WTC11 (cell line): ENCODE results near the gene INTS12. TPM values are rescaled to one million over a fixed set of nuclear protein-coding genes. Genes with fewer than 3 reads are reported as not detected.

ENCODE experiments used
- ATAC-seq: fragments of 200-7000 bp; cut with Tn5 transposase; 2 replicates; pipeline ENCODE4 v1.10.0; 2021; ENCODE audit warnings: mild to moderate bottlenecking, moderate library complexity
- CTCF ChIA-PET: fragments of 300-600 bp; sonication (Branson Sonifier 250); formaldehyde crosslinking; loops from one replicate; lab custom pipeline; 2021; ENCODE audit warnings: antibody characterized with exemption; lab: Charles Lee
- POLR2A ChIA-PET: fragments of 350-600 bp; sonication (Branson Sonifier 250); formaldehyde crosslinking; loops from one replicate; lab custom pipeline; 2021; ENCODE audit warnings: antibody characterized with exemption; lab: Charles Lee
- DNase-seq: peaks from one replicate; pipeline ENCODE4 v3.0.0; 2021; ENCODE audit warnings: low spot score
- H3K27ac Mint-ChIP-seq: 2 replicates; pipeline ENCODE4 v1.8.0; 2021; ENCODE audit warnings: mixed read lengths
- H3K27me3 Mint-ChIP-seq: 2 replicates; pipeline ENCODE4 v1.8.0; 2021; ENCODE audit warnings: low read depth, mild to moderate bottlenecking, moderate library complexity, mixed read lengths
- H3K36me3 Mint-ChIP-seq: 2 replicates; pipeline ENCODE4 v1.8.0; 2021; ENCODE audit warnings: mixed read lengths
- H3K4me1 Mint-ChIP-seq: 2 replicates; pipeline ENCODE4 v1.8.0; 2022; ENCODE audit warnings: mixed read lengths
- H3K4me3 Mint-ChIP-seq: 2 replicates; pipeline ENCODE4 v1.8.0; 2021; ENCODE audit warnings: mild to moderate bottlenecking, moderate library complexity, mixed read lengths
- H3K9me3 Mint-ChIP-seq: 2 replicates; pipeline ENCODE4 v1.8.0; 2021; ENCODE audit warnings: mixed read lengths
- CBFB ChIP-seq: sonication (generic); formaldehyde crosslinking; IDR thresholded peaks from 2 replicates; pipeline ENCODE4 v1.8.1; 2022; ENCODE audit warnings: mild to moderate bottlenecking, low read depth, missing genetic modification reagents
- FOXJ3 ChIP-seq: sonication (generic); formaldehyde crosslinking; IDR thresholded peaks from 2 replicates; pipeline ENCODE4 v1.9.0; 2021; ENCODE audit warnings: missing genetic modification reagents, mild to moderate bottlenecking, borderline replicate concordance
- JUN ChIP-seq: sonication (generic); formaldehyde crosslinking; IDR thresholded peaks from 2 replicates; pipeline ENCODE4 v1.8.0; 2023; ENCODE audit warnings: mild to moderate bottlenecking, missing genetic modification reagents
- MXD4 ChIP-seq: fragments of 250-450 bp; sonication (Bioruptor Pico); IDR thresholded peaks from 2 replicates; pipeline ENCODE4 v1.8.0; 2021; ENCODE audit warnings: mild to moderate bottlenecking, moderate library complexity, borderline replicate concordance
- MYBL2 ChIP-seq: sonication (generic); formaldehyde crosslinking; IDR thresholded peaks from 2 replicates; pipeline ENCODE4 v1.8.1; 2023; ENCODE audit warnings: mild to moderate bottlenecking, moderate library complexity, missing genetic modification reagents
- NFATC4 ChIP-seq: fragments of 250-450 bp; sonication (Bioruptor Pico); IDR thresholded peaks from 2 replicates; pipeline ENCODE4 v1.9.0; 2021; ENCODE audit warnings: mild to moderate bottlenecking
- OVOL2 ChIP-seq: fragments of 250-450 bp; sonication (Bioruptor Pico); IDR thresholded peaks from 2 replicates; pipeline ENCODE4 v1.9.0; 2021; ENCODE audit warnings: mild to moderate bottlenecking, borderline replicate concordance
- TP53 ChIP-seq: sonication (generic); formaldehyde crosslinking; IDR thresholded peaks from 2 replicates; pipeline ENCODE4 v1.8.1; 2023; ENCODE audit warnings: mild to moderate bottlenecking, missing genetic modification reagents
- ZNF219 ChIP-seq: sonication (generic); formaldehyde crosslinking; IDR thresholded peaks from 2 replicates; pipeline ENCODE4 v1.8.0; 2023; ENCODE audit warnings: missing genetic modification reagents, mild to moderate bottlenecking, borderline replicate concordance
- ZNF263 ChIP-seq: sonication (generic); formaldehyde crosslinking; IDR thresholded peaks from 2 replicates; pipeline ENCODE4 v1.8.1; 2022; ENCODE audit warnings: low read depth, mild to moderate bottlenecking, moderate library complexity, missing genetic modification reagents
- ZNF281 ChIP-seq: sonication (generic); formaldehyde crosslinking; IDR thresholded peaks from 2 replicates; pipeline ENCODE4 v1.8.0; 2023; ENCODE audit warnings: mild to moderate bottlenecking, missing genetic modification reagents
- total RNA-seq: library from RNA; stranded (reverse); gene quantifications from 3 replicates; pipeline ENCODE4 v1.2.3, GENCODE V29; 2021
- TF ChIP-seq, protein P1 (sequence below): fragments of 250-450 bp; sonication (Bioruptor Pico); IDR thresholded peaks from 2 replicates; pipeline ENCODE4 v2.1.2; 2022; ENCODE audit warnings: mild to moderate bottlenecking, moderate library complexity
- TF ChIP-seq, protein P2 (sequence below): sonication (generic); formaldehyde crosslinking; IDR thresholded peaks from 2 replicates; pipeline ENCODE4 v1.8.0; 2022; ENCODE audit warnings: missing genetic modification reagents
- TF ChIP-seq, protein P3 (sequence below): sonication (generic); formaldehyde crosslinking; IDR thresholded peaks from 2 replicates; pipeline ENCODE4 v1.8.1; 2022; ENCODE audit warnings: mild to moderate bottlenecking, missing genetic modification reagents, moderate library complexity, borderline replicate concordance
- TF ChIP-seq, protein P4 (sequence below): sonication (generic); formaldehyde crosslinking; IDR thresholded peaks from 2 replicates; pipeline ENCODE4 v1.8.0; 2022; ENCODE audit warnings: mild to moderate bottlenecking, missing genetic modification reagents

INTS12 gene
- total RNA-seq, 1 experiment from 2014 or later, result 10.0 TPM

DNA sequence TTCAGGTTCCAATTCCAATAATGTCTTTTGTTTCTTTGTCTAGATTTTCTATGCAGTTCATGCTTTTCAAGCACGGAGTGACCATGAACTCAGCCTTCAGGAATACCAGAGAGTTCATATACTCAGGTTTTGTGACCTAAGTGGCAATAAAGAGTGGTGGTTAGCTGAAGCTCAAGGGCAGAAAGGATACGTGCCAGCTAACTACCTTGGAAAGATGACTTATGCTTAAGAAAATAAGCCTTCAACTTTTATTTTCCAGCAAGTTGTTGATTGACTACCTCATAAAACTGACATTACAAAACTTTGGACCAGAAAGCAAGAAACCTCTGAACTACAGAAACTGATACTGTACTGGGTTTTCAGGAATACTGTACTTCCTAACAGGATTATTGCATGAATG is 30.8 kb downstream of the INTS12 start:
- TF ChIP-seq FOXJ3 (CRISPR knock-in tag), result no peak
- no peak for TF ChIP-seq CBFB (CRISPR knock-in tag)
- TF ChIP-seq TP53 (CRISPR knock-in tag), result no peak
- no peak for TF ChIP-seq JUN (CRISPR knock-in tag)
- no peak for TF ChIP-seq ZNF281 (CRISPR knock-in tag)
- DNase-seq, result no peak
- no peak overlapping the region for H3K4me3 Mint-ChIP-seq
- ChIA-PET POLR2A (no interaction called here), CTCF (no interaction called here)
- no peaks in the 10 kb centered on the region for H3K36me3 Mint-ChIP-seq
- no peaks in the 10 kb centered on the region for H3K9me3 Mint-ChIP-seq
- no peak for ATAC-seq
- peaks cover 15% of the 10 kb centered on the region for H3K4me1 Mint-ChIP-seq
- no peaks in the 10 kb centered on the region for H3K27me3 Mint-ChIP-seq
- H3K27ac Mint-ChIP-seq, result no peak overlapping the region

DNA sequence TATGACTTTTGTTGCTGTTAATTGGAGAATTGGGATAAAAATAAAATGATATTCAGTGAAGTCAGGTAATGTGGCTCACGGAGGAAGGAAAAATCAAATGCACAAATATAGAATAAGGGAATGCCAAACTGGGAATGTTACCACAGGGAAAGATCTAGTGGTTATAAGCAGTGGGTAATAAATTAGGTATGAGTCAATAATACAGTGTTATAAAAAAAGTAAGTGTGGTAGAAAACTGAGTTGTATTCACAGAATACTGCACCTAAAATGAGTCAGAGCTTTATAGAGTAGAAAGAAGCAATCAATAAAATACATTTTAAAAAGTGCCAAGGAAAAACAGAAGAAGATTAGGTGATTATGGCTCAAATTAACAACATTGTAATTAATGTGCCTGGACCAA is 34.5 kb downstream of the INTS12 start:
- ChIA-PET POLR2A (no interaction called here), CTCF (no interaction called here)
- Mint-ChIP-seq H3K27me3 (no peaks in the 10 kb centered on the region), H3K27ac (no peak overlapping the region), H3K9me3 (no peaks in the 10 kb centered on the region), H3K36me3 (no peaks in the 10 kb centered on the region), H3K4me3 (no peak overlapping the region), H3K4me1 (peaks cover 12% of the 10 kb centered on the region)
- TF ChIP-seq OVOL2 (no peak), MYBL2 (CRISPR knock-in tag) (no peak), NFATC4 (CRISPR knock-in tag) (no peak), ZNF219 (no peak), MXD4 (CRISPR knock-in tag) (no peak), ZNF263 (no peak)
- TF ChIP-seq, protein P1, sequence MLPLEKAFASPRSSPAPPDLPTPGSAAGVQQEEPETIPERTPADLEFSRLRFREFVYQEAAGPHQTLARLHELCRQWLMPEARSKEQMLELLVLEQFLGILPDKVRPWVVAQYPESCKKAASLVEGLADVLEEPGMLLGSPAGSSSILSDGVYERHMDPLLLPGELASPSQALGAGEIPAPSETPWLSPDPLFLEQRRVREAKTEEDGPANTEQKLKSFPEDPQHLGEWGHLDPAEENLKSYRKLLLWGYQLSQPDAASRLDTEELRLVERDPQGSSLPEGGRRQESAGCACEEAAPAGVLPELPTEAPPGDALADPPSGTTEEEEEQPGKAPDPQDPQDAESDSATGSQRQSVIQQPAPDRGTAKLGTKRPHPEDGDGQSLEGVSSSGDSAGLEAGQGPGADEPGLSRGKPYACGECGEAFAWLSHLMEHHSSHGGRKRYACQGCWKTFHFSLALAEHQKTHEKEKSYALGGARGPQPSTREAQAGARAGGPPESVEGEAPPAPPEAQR (CRISPR knock-in tag), result no peak
- TF ChIP-seq, protein P2, sequence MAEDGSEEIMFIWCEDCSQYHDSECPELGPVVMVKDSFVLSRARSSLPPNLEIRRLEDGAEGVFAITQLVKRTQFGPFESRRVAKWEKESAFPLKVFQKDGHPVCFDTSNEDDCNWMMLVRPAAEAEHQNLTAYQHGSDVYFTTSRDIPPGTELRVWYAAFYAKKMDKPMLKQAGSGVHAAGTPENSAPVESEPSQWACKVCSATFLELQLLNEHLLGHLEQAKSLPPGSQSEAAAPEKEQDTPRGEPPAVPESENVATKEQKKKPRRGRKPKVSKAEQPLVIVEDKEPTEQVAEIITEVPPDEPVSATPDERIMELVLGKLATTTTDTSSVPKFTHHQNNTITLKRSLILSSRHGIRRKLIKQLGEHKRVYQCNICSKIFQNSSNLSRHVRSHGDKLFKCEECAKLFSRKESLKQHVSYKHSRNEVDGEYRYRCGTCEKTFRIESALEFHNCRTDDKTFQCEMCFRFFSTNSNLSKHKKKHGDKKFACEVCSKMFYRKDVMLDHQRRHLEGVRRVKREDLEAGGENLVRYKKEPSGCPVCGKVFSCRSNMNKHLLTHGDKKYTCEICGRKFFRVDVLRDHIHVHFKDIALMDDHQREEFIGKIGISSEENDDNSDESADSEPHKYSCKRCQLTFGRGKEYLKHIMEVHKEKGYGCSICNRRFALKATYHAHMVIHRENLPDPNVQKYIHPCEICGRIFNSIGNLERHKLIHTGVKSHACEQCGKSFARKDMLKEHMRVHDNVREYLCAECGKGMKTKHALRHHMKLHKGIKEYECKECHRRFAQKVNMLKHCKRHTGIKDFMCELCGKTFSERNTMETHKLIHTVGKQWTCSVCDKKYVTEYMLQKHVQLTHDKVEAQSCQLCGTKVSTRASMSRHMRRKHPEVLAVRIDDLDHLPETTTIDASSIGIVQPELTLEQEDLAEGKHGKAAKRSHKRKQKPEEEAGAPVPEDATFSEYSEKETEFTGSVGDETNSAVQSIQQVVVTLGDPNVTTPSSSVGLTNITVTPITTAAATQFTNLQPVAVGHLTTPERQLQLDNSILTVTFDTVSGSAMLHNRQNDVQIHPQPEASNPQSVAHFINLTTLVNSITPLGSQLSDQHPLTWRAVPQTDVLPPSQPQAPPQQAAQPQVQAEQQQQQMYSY, result no peak
- TF ChIP-seq, protein P3, sequence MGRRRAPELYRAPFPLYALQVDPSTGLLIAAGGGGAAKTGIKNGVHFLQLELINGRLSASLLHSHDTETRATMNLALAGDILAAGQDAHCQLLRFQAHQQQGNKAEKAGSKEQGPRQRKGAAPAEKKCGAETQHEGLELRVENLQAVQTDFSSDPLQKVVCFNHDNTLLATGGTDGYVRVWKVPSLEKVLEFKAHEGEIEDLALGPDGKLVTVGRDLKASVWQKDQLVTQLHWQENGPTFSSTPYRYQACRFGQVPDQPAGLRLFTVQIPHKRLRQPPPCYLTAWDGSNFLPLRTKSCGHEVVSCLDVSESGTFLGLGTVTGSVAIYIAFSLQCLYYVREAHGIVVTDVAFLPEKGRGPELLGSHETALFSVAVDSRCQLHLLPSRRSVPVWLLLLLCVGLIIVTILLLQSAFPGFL (CRISPR knock-in tag), result no peak
- DNase-seq (no peak), ATAC-seq (no peak)

- no peaks in the 10 kb centered on the region for H3K9me3 Mint-ChIP-seq
- no peaks in the 10 kb centered on the region for H3K4me1 Mint-ChIP-seq
- H3K36me3 Mint-ChIP-seq, result no peaks in the 10 kb centered on the region
- CTCF ChIA-PET, result no interaction called here
- no peak for ATAC-seq
- no peak for DNase-seq
- TF ChIP-seq, protein P4, sequence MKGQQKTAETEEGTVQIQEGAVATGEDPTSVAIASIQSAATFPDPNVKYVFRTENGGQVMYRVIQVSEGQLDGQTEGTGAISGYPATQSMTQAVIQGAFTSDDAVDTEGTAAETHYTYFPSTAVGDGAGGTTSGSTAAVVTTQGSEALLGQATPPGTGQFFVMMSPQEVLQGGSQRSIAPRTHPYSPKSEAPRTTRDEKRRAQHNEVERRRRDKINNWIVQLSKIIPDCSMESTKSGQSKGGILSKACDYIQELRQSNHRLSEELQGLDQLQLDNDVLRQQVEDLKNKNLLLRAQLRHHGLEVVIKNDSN (CRISPR knock-in tag), result no peak
- TF ChIP-seq, all 79 proteins: peak for 0
- H3K27me3 Mint-ChIP-seq, result no peaks in the 10 kb centered on the region
- H3K27ac Mint-ChIP-seq, result no peak overlapping the region
- H3K4me3 Mint-ChIP-seq, result no peak overlapping the region
- POLR2A ChIA-PET, result no interaction called here
Measured at GRCh38 chr4:105671301-105671700, 37.2 kb downstream of the INTS12 start.
